ENCODE measurements around the gene OR1I1. TPM values are rescaled to one million over a fixed set of nuclear protein-coding genes. Genes with fewer than 3 reads are reported as not detected.

Gene OR1I1
- total and polyA plus RNA-seq, 2 experiments from 2014 or later = not detected

GRCh38 chr19:15098460-15098859 is 16.4 kb downstream of the OR1I1 start:
- no peak for TF ChIP-seq EZH2phosphoT487 (IDR thresholded peaks at IDR 0.05; ENCODE audit: low read depth, severe bottlenecking, unreplicated experiment)
- no peak for TF ChIP-seq CTCF (IDR thresholded peaks at IDR 0.05; ENCODE audit: poor library complexity)
- TF ChIP-seq EZH2 (IDR thresholded peaks at IDR 0.05; ENCODE audit: borderline replicate concordance) = no peak

GRCh38 chr19:15099017-15099582 is 17.1 kb downstream of the OR1I1 start:
- Histone ChIP-seq H3K4me1 (ENCODE audit: insufficient read depth) (no peaks in the 10 kb centered on the region), H3K4me2 (no peak overlapping the region), H3K4me3 (no peak overlapping the region), H3K36me3 (replicated peaks; ENCODE audit: insufficient read depth, low read depth) (no peaks in the 10 kb centered on the region), H3K79me2 (no peaks in the 10 kb centered on the region), H2AFZ (no peak overlapping the region), H4K20me1 (ENCODE audit: insufficient read depth, poor library complexity, severe bottlenecking) (no peaks in the 10 kb centered on the region), H3K27ac (no peak overlapping the region), H3K9me3 (ENCODE audit: low read depth) (no peaks in the 10 kb centered on the region), H3K27me3 (no peaks in the 10 kb centered on the region), H3K9me2 (replicated peaks; ENCODE audit: insufficient read depth) (no peaks in the 10 kb centered on the region)
- WGBS (ENCODE audit: low lambda C conversion rate, missing lambda C conversion rate) = 80% methylated on average over 3 of the region's 3 CpGs
- TF ChIP-seq EZH2phosphoT487 (IDR thresholded peaks at IDR 0.05; ENCODE audit: low read depth, severe bottlenecking, unreplicated experiment) (no peak), CTCF (IDR thresholded peaks at IDR 0.05; ENCODE audit: poor library complexity) (no peak), EZH2 (IDR thresholded peaks at IDR 0.05; ENCODE audit: borderline replicate concordance) (no peak)
- no peak for DNase-seq (ENCODE audit: low spot score)

More at GRCh38 chr19:15098460-15098859, 16.4 kb downstream of the OR1I1 start:
- Histone ChIP-seq H3K4me1 (ENCODE audit: insufficient read depth) (no peaks in the 10 kb centered on the region), H2AFZ (no peak overlapping the region), H3K27ac (no peak overlapping the region), H3K79me2 (no peaks in the 10 kb centered on the region), H3K27me3 (no peaks in the 10 kb centered on the region), H3K9me2 (replicated peaks; ENCODE audit: insufficient read depth) (no peaks in the 10 kb centered on the region), H3K36me3 (replicated peaks; ENCODE audit: insufficient read depth, low read depth) (no peaks in the 10 kb centered on the region), H3K9me3 (ENCODE audit: low read depth) (no peaks in the 10 kb centered on the region), H3K4me3 (no peak overlapping the region), H3K4me2 (no peak overlapping the region), H4K20me1 (ENCODE audit: insufficient read depth, poor library complexity, severe bottlenecking) (no peaks in the 10 kb centered on the region)
- WGBS (ENCODE audit: low lambda C conversion rate, missing lambda C conversion rate) = 68% methylated on average over 10 of the region's 10 CpGs
- no peak for DNase-seq (ENCODE audit: low spot score)

DNA sequence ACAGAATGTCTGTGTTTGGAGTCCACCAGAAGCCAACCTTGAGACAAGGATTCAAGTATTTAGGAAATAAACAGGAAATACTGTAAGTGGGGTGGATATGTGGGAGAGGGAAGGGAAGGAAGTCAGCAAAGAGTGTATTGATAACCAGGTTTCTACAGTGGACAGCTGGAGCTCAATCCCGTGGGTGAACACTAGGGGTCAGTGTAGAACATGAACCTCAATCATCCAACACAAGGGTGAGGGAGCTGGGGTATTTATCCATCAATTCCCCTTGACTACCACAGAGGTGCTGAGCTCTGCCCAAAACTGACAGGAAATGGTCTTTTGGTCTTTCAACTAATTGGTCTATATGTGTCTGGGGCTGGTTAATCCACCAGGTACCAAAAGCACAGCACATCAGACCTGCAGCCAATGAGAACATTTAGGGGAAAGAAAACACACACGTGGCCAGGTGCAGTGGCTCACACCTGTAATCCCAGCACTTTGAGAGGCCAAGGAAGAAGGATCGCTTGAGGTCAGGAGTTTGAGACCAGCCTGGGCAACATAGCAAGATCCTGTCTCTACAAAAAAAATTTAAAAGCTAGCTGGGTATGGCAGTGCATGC is 19.6 kb downstream of the OR1I1 start:
- 58% methylated on average over 3 of the region's 3 CpGs for WGBS (ENCODE audit: low lambda C conversion rate, missing lambda C conversion rate)
- no peaks in the 10 kb centered on the region for H3K36me3 ChIP-seq (replicated peaks; ENCODE audit: insufficient read depth, low read depth)
- H2AFZ ChIP-seq = no peak overlapping the region
- DNase-seq (ENCODE audit: low spot score) = peak; percentile 61
- H3K4me2 ChIP-seq = no peak overlapping the region
- no peaks in the 10 kb centered on the region for H3K4me1 ChIP-seq (ENCODE audit: insufficient read depth)
- peaks cover 3% of the 10 kb centered on the region for H3K27me3 ChIP-seq
- H3K9me2 ChIP-seq (replicated peaks; ENCODE audit: insufficient read depth) = no peaks in the 10 kb centered on the region
- TF ChIP-seq EZH2 (IDR thresholded peaks at IDR 0.05; ENCODE audit: borderline replicate concordance) (no peak), CTCF (IDR thresholded peaks at IDR 0.05; ENCODE audit: poor library complexity) (peak; percentile 60)
- H3K79me2 ChIP-seq = no peaks in the 10 kb centered on the region
- H3K4me3 ChIP-seq = no peak overlapping the region
- H3K27ac ChIP-seq = no peak overlapping the region
- H4K20me1 ChIP-seq (ENCODE audit: insufficient read depth, poor library complexity, severe bottlenecking) = no peaks in the 10 kb centered on the region
- H3K9me3 ChIP-seq (ENCODE audit: low read depth) = no peaks in the 10 kb centered on the region

Data from hepatocyte (in vitro differentiated cells).